Bronchial epithelial cell (primary cell): ENCODE results near the gene TMTC2. TPM values are rescaled to one million over a fixed set of nuclear protein-coding genes. Genes with fewer than 3 reads are reported as not detected.

Experiments
- DNase-seq: peaks from one replicate; pipeline ENCODE4 v3.0.0-alpha.2; 2010; ENCODE audit warnings: low read depth
- FAIRE-seq: peaks from 2 replicates; lab custom pipeline; 2011; peaks lifted over from hg19 to GRCh38; lab: Jason Lieb, UNC
- H3K27me3 ChIP-seq: 2 replicates; pipeline ENCODE4 v1.5.1; 2011; ENCODE audit warnings: low read length; ENCODE audit not compliant: control insufficient read depth, insufficient read depth
- H3K36me3 ChIP-seq: 2 replicates; pipeline ENCODE4 v1.5.1; 2011; ENCODE audit warnings: low read length; ENCODE audit not compliant: control insufficient read depth, insufficient read depth
- H3K4me3 ChIP-seq: 2 replicates; pipeline ENCODE4 v1.5.1; 2011; ENCODE audit warnings: mild to moderate bottlenecking, low read depth, low read length, control low read depth
- total RNA-seq: library from RNA; depleted of rRNA; stranded (reverse); fragments of >200 nt; gene quantifications from 2 replicates; pipeline ENCODE4 v1.2.1, GENCODE V29; 2014
- TF ChIP-seq, protein P1 (sequence below): IDR thresholded peaks from 2 replicates; pipeline ENCODE4 v1.5.1; 2011; ENCODE audit warnings: mild to moderate bottlenecking, moderate library complexity, low read length, control low read depth, inconsistent platforms; ENCODE audit not compliant: insufficient read depth, severe bottlenecking

Gene TMTC2
- total RNA-seq, 1 donor from 2014 or later: 10.5 TPM

DNA sequence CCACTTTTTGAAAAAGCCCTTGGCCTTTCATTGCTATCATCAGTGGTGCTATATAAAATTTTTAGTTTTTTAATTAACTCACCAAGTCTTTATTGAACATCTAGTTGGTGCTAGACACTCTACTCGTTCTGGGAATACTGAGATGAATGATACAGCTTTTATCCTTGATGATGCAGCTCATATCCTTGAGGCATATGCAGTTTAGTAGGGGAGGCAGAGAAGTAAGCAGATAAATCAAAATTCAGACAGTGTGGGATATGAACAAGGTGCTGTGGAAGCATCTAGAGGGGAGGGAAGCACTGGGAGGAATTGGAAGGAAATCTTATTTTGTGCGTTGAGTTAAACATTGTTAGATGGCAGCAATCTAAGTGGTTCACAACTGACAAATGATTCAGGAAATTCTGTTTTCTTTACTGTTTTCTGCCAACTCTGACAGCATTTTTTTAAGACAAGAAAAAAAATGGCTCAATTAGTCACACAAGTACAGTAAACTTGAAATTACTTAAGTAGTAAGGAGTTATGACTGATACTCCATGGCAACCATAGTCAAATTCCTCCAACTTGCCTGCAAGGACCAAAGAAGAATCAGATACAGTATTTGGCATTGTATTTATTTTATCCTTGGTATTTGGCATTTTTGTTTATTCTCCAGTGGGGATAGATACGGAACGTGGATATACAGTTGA is 119.2 kb downstream of the TMTC2 start:
- FAIRE-seq (no peak), DNase-seq (peak; percentile 91)
- H3K4me3 ChIP-seq: no peak overlapping the region
- H3K27me3 ChIP-seq: no peaks in the 10 kb centered on the region
- TF ChIP-seq, protein P1, sequence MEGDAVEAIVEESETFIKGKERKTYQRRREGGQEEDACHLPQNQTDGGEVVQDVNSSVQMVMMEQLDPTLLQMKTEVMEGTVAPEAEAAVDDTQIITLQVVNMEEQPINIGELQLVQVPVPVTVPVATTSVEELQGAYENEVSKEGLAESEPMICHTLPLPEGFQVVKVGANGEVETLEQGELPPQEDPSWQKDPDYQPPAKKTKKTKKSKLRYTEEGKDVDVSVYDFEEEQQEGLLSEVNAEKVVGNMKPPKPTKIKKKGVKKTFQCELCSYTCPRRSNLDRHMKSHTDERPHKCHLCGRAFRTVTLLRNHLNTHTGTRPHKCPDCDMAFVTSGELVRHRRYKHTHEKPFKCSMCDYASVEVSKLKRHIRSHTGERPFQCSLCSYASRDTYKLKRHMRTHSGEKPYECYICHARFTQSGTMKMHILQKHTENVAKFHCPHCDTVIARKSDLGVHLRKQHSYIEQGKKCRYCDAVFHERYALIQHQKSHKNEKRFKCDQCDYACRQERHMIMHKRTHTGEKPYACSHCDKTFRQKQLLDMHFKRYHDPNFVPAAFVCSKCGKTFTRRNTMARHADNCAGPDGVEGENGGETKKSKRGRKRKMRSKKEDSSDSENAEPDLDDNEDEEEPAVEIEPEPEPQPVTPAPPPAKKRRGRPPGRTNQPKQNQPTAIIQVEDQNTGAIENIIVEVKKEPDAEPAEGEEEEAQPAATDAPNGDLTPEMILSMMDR: no peak
- H3K36me3 ChIP-seq: no peaks in the 10 kb centered on the region

DNA sequence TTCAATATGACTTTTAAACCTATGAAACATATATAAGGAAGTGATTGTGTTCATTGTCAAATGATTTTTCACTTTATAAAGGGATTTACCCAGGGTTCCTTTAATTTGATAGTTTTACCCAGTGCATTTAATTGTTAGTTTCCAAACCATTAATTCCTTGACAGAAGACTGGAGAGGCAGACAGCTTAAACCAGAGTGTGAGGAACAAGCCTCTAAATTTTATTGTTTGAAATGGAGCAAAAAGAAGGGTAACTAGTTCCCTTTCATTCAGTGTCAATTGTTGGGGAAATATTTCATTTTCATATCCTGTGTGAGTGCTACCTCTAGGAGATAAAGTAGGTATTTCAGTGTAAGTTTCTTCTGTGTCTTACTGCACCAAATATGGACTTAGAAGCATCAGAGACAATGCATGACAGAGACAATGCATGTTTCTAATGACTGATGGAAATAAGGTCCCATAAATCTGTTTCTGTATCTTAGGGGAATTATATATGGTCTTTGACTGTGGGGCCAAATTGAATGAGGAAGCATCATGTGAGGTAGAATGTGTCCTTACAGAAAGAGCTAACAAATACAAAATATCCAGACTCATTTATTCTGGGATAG is 120.5 kb downstream of the TMTC2 start:
- DNase-seq: no peak
- no peak for FAIRE-seq
- TF ChIP-seq, protein P1: no peak

DNA sequence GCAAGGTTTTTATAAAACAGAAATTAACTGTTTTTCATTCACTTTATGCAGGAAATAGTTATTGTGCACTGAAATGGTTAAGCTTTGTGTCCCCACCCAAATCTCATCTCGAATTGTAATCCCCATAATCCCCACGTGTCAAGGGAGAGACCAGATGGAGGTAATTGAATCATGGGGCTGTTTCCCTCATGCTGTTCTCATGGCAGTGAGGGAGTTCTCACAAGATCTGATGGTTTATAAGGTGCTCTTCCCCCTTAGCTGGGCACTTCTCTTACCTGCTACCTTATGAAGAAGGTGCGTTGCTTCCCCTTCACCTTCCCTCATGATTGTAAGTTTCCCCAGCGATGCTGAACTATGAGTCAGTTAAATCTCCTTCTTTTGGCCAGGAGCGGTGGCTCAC is 123.9 kb downstream of the TMTC2 start:
- no peak for FAIRE-seq
- no peaks in the 10 kb centered on the region for H3K27me3 ChIP-seq
- no peak for DNase-seq
- H3K36me3 ChIP-seq: no peaks in the 10 kb centered on the region
- TF ChIP-seq, protein P1: no peak
- H3K4me3 ChIP-seq: no peak overlapping the region

More for the DNA sequence above, 120.5 kb downstream of the TMTC2 start:
- H3K4me3 ChIP-seq: no peak overlapping the region
- no peaks in the 10 kb centered on the region for H3K36me3 ChIP-seq
- no peaks in the 10 kb centered on the region for H3K27me3 ChIP-seq

DNA sequence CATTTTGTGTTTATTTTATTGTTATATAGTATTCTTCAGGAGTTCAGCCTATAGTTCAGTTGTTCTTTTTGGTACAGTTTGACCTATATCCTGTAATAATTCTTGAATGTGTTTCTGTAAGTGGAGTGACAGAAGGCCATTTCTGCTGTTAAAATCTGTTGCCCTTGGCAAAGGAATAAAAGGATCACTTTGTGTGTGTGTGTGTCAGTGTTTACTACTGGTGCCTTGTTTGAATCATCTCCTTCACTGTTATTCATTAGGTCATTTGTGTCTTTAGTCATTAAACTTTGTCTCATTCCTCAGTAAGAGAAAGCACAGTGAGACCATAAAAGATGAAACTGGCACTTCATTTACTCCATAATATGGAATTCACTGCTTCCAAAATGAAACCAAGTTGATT is 130.7 kb downstream of the TMTC2 start:
- Histone ChIP-seq H3K27me3 (no peaks in the 10 kb centered on the region), H3K4me3 (no peak overlapping the region), H3K36me3 (no peaks in the 10 kb centered on the region)
- TF ChIP-seq, protein P1: no peak
- DNase-seq (peak; percentile 44), FAIRE-seq (no peak)

DNA sequence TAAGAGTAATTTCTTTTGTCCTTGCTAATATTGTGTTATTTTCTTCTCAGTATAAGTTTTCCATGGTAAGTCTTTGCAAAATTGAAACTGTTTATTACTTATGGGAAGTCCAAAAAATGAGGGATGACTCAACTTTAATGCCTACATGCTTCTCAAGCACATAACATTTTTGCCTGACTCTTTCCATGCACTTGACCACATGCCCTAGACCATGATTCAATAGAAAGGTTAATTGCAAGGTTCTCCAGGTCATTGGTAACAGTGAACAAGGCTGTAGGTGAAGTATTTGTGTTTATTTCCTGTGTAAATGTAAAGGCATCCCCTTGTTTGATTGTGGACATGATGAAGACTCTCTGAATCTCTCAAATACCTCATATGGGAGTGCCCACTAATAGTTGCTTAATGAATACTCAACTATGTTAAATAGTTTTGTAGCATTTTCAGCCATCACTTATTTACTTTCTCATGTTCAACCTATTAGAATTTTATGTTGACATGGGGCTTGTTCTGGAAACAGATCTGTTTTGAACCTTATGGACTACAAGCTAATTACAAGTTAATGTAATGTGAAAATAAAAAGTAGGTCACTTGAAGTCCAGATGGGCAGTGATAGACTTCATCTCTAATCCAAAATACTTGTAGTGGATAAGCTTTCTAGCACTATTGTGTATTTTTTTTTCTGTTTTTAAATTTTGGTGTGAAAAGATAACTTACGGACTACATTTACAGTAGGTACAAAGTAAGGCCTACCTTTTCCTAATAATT is 131.7 kb downstream of the TMTC2 start:
- no peak for FAIRE-seq
- TF ChIP-seq, protein P1: no peak
- no peaks in the 10 kb centered on the region for H3K36me3 ChIP-seq
- H3K27me3 ChIP-seq: no peaks in the 10 kb centered on the region
- peak; percentile 4 for DNase-seq
- no peak overlapping the region for H3K4me3 ChIP-seq
